HEK293 (cell line): ENCODE results near the gene CTRB1.

Experiments
- EGR2 ChIP-seq: fragments of 450-650 bp; formaldehyde crosslinking; IDR thresholded peaks from 2 replicates; pipeline ENCODE4 v1.5.1; 2016; ENCODE audit warnings: low read depth, missing biosample characterization, missing genetic modification characterization
- KLF1 ChIP-seq: fragments of 450-650 bp; formaldehyde crosslinking; IDR thresholded peaks from 2 replicates; pipeline ENCODE4 v1.5.1; 2016; ENCODE audit warnings: missing biosample characterization, missing genetic modification characterization
- MYNN ChIP-seq: fragments of 450-650 bp; formaldehyde crosslinking; IDR thresholded peaks from 2 replicates; pipeline ENCODE4 v1.5.1; 2016; ENCODE audit warnings: missing biosample characterization, missing genetic modification characterization, borderline replicate concordance
- MZF1 ChIP-seq: fragments of 450-650 bp; formaldehyde crosslinking; IDR thresholded peaks from 2 replicates; pipeline ENCODE4 v1.5.1; 2017; ENCODE audit warnings: missing biosample characterization, missing genetic modification characterization, borderline replicate concordance
- OSR2 ChIP-seq: fragments of 450-650 bp; formaldehyde crosslinking; IDR thresholded peaks from 2 replicates; pipeline ENCODE4 v1.5.1; 2016; ENCODE audit warnings: missing biosample characterization, missing genetic modification characterization
- PRDM10 ChIP-seq: fragments of 450-650 bp; formaldehyde crosslinking; IDR thresholded peaks from 2 replicates; pipeline ENCODE4 v1.5.1; 2016; ENCODE audit warnings: missing biosample characterization, missing genetic modification characterization
- SCRT1 ChIP-seq: fragments of 450-650 bp; formaldehyde crosslinking; IDR thresholded peaks from 2 replicates; pipeline ENCODE4 v1.5.1; 2016; ENCODE audit warnings: missing biosample characterization, missing genetic modification characterization, borderline replicate concordance
- SETDB1 ChIP-seq: IDR thresholded peaks from one replicate; pipeline ENCODE4 v1.6.1; 2017; ENCODE audit warnings: mild to moderate bottlenecking, low read length, moderate library complexity, mixed read lengths; ENCODE audit not compliant: insufficient read length
- TCF7L2 ChIP-seq: IDR thresholded peaks from 2 replicates; pipeline ENCODE4 v1.6.1; 2011; ENCODE audit warnings: low read depth, mild to moderate bottlenecking, inconsistent platforms, low read length, moderate library complexity, borderline replicate concordance
- ZBTB20 ChIP-seq: fragments of 450-650 bp; formaldehyde crosslinking; IDR thresholded peaks from 2 replicates; pipeline ENCODE4 v1.5.1; 2016; ENCODE audit warnings: missing biosample characterization, missing genetic modification characterization
- ZBTB8A ChIP-seq: fragments of 450-650 bp; formaldehyde crosslinking; IDR thresholded peaks from 2 replicates; pipeline ENCODE4 v1.5.1; 2016; ENCODE audit warnings: missing biosample characterization, missing genetic modification characterization
- ZFP3 ChIP-seq: fragments of 450-650 bp; formaldehyde crosslinking; IDR thresholded peaks from 2 replicates; pipeline ENCODE4 v1.5.1; 2016; ENCODE audit warnings: low read depth, missing biosample characterization, missing genetic modification characterization
- ZNF114 ChIP-seq: fragments of 450-650 bp; formaldehyde crosslinking; IDR thresholded peaks from 2 replicates; pipeline ENCODE4 v1.5.0; 2017; ENCODE audit warnings: missing biosample characterization, missing genetic modification characterization
- ZNF132 ChIP-seq: fragments of 450-650 bp; formaldehyde crosslinking; IDR thresholded peaks from 2 replicates; pipeline ENCODE4 v1.5.1; 2017; ENCODE audit warnings: missing biosample characterization, missing genetic modification characterization, borderline replicate concordance
- ZNF175 ChIP-seq: fragments of 450-650 bp; formaldehyde crosslinking; IDR thresholded peaks from 2 replicates; pipeline ENCODE4 v1.5.1; 2016; ENCODE audit warnings: missing biosample characterization, missing genetic modification characterization
- ZNF184 ChIP-seq: fragments of 450-650 bp; IDR thresholded peaks from 2 replicates; pipeline ENCODE4 v1.5.1; 2018; ENCODE audit warnings: missing biosample characterization, mild to moderate bottlenecking, missing genetic modification characterization
- ZNF248 ChIP-seq: fragments of 450-650 bp; formaldehyde crosslinking; IDR thresholded peaks from 2 replicates; pipeline ENCODE4 v1.5.1; 2017; ENCODE audit warnings: missing biosample characterization, missing genetic modification characterization
- ZNF510 ChIP-seq: fragments of 450-650 bp; formaldehyde crosslinking; IDR thresholded peaks from 2 replicates; pipeline ENCODE4 v1.5.1; 2018; ENCODE audit warnings: mild to moderate bottlenecking, missing genetic modification characterization, missing biosample characterization; ENCODE audit not compliant: insufficient replicate concordance
- ZNF521 ChIP-seq: fragments of 450-650 bp; formaldehyde crosslinking; IDR thresholded peaks from 2 replicates; pipeline ENCODE4 v1.5.1; 2017; ENCODE audit warnings: missing biosample characterization, mild to moderate bottlenecking, missing genetic modification characterization
- ZNF530 ChIP-seq: fragments of 450-650 bp; formaldehyde crosslinking; IDR thresholded peaks from 2 replicates; pipeline ENCODE4 v1.5.1; 2016; ENCODE audit warnings: low read depth, missing biosample characterization, missing genetic modification characterization
- ZNF549 ChIP-seq: fragments of 450-650 bp; IDR thresholded peaks from 2 replicates; pipeline ENCODE4 v1.5.1; 2018; ENCODE audit warnings: missing biosample characterization, missing genetic modification characterization, mild to moderate bottlenecking, inconsistent platforms, moderate library complexity
- ZNF623 ChIP-seq: fragments of 450-650 bp; formaldehyde crosslinking; IDR thresholded peaks from 2 replicates; pipeline ENCODE4 v1.5.1; 2016; ENCODE audit warnings: missing biosample characterization, missing genetic modification characterization
- ZNF654 ChIP-seq: fragments of 450-650 bp; formaldehyde crosslinking; IDR thresholded peaks from 2 replicates; pipeline ENCODE4 v1.5.1; 2016; ENCODE audit warnings: low read depth, missing biosample characterization, missing genetic modification characterization
- ZNF707 ChIP-seq: fragments of 450-650 bp; formaldehyde crosslinking; IDR thresholded peaks from 2 replicates; pipeline ENCODE4 v1.5.1; 2016; ENCODE audit warnings: missing biosample characterization, missing genetic modification characterization
- ZNF747 ChIP-seq: fragments of 450-650 bp; formaldehyde crosslinking; IDR thresholded peaks from 2 replicates; pipeline ENCODE4 v1.5.1; 2016; ENCODE audit warnings: missing biosample characterization, missing genetic modification characterization
- ZSCAN23 ChIP-seq: fragments of 450-650 bp; formaldehyde crosslinking; IDR thresholded peaks from 2 replicates; pipeline ENCODE4 v1.5.1; 2016; ENCODE audit warnings: missing biosample characterization, missing genetic modification characterization
- TF ChIP-seq, protein P1 (sequence below): fragments of 450-650 bp; formaldehyde crosslinking; IDR thresholded peaks from 2 replicates; pipeline ENCODE4 v1.5.1; 2016; ENCODE audit warnings: missing biosample characterization, missing genetic modification characterization
- TF ChIP-seq, protein P2 (sequence below): fragments of 450-650 bp; formaldehyde crosslinking; IDR thresholded peaks from 2 replicates; pipeline ENCODE4 v1.5.1; 2016; ENCODE audit warnings: missing biosample characterization, missing genetic modification characterization
- TF ChIP-seq, protein P3 (sequence below): fragments of 450-650 bp; formaldehyde crosslinking; IDR thresholded peaks from 2 replicates; pipeline ENCODE4 v1.5.1; 2016; ENCODE audit warnings: missing biosample characterization, missing genetic modification characterization
- TF ChIP-seq, protein P4 (sequence below): fragments of 450-650 bp; formaldehyde crosslinking; IDR thresholded peaks from 2 replicates; pipeline ENCODE4 v1.5.1; 2016; ENCODE audit warnings: missing biosample characterization, missing genetic modification characterization

The CTRB1 gene

DNA sequence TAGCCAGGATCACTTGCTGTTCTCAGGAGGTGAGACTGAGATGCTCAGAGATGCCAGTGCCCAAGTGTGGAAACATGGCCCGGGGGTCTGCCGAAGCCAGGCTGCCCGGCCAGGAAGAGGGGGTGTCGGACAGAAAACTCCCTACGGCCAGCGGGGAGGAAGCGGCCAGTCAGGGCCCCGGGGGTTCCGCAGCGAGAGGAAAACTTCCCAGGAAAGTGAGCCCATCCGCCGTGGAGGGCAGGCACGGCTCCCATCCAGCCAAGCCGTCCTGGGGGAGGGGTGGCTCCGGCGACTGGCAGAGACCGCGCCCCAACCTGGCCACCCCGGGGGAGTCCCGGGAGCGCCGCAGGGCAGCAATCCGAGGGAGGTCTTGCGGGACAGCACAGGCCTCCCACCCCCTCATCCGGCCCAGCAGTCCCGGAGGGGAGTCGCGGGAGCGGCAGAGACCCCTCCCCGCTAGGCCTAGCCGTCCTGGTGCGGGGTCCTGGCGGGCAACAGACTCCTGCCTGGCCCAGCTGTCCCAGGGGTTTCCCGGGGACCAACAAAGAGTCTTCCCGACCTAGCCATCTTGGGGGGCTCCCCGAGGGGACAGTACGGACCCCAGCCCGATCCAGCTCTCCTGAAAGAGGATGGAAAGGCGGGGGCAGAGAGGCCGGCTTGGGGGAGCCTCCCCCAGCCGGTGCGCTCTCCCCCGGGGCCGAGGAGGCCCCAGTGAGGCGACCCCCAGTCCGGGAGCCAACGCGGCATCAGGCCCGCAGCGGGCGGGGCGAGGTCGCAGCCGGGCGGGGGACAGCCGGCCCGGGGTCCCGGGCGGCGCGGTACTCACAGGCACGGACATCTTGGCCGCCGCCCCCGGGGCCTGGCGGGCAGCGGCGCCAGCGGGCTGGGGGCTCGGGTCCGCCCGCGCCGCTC, 46.5 kb downstream of the CTRB1 start (continued):
- TF ChIP-seq KLF1 (tag by site-specific recombination) (peak; percentile 50), MYNN (no peak), ZNF248 (tag by site-specific recombination) (no peak), ZNF521 (no peak), SETDB1 (no peak), ZNF132 (tag by site-specific recombination) (no peak), ZFP3 (tag by site-specific recombination) (no peak), SCRT1 (tag by site-specific recombination) (no peak), ZNF175 (tag by site-specific recombination) (no peak), PRDM10 (tag by site-specific recombination) (peak; percentile 68), ZNF530 (no peak), MZF1 (tag by site-specific recombination) (no peak), ZNF654 (tag by site-specific recombination) (no peak), TCF7L2 (no peak), ZNF623 (tag by site-specific recombination) (no peak), ZNF707 (tag by site-specific recombination) (no peak), ZNF747 (tag by site-specific recombination) (no peak), ZBTB20 (tag by site-specific recombination) (0 out of 2 replicates have a peak, but pooled peaks have one; percentile 49), ZNF510 (tag by site-specific recombination) (no peak), EGR2 (no peak), ZNF184 (tag by site-specific recombination) (no peak), ZNF114 (no peak), ZNF549 (tag by site-specific recombination) (no peak), ZBTB8A (no peak), ZSCAN23 (tag by site-specific recombination) (no peak), OSR2 (tag by site-specific recombination) (no peak)
- TF ChIP-seq, protein P1, sequence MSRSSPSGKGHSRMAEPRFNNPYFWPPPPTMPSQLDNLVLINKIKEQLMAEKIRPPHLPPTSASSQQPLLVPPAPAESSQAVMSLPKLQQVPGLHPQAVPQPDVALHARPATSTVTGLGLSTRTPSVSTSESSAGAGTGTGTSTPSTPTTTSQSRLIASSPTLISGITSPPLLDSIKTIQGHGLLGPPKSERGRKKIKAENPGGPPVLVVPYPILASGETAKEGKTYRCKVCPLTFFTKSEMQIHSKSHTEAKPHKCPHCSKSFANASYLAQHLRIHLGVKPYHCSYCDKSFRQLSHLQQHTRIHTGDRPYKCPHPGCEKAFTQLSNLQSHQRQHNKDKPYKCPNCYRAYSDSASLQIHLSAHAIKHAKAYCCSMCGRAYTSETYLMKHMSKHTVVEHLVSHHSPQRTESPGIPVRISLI (tag by site-specific recombination): no peak
- TF ChIP-seq, protein P2, sequence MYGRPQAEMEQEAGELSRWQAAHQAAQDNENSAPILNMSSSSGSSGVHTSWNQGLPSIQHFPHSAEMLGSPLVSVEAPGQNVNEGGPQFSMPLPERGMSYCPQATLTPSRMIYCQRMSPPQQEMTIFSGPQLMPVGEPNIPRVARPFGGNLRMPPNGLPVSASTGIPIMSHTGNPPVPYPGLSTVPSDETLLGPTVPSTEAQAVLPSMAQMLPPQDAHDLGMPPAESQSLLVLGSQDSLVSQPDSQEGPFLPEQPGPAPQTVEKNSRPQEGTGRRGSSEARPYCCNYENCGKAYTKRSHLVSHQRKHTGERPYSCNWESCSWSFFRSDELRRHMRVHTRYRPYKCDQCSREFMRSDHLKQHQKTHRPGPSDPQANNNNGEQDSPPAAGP: no peak
- TF ChIP-seq, protein P3, sequence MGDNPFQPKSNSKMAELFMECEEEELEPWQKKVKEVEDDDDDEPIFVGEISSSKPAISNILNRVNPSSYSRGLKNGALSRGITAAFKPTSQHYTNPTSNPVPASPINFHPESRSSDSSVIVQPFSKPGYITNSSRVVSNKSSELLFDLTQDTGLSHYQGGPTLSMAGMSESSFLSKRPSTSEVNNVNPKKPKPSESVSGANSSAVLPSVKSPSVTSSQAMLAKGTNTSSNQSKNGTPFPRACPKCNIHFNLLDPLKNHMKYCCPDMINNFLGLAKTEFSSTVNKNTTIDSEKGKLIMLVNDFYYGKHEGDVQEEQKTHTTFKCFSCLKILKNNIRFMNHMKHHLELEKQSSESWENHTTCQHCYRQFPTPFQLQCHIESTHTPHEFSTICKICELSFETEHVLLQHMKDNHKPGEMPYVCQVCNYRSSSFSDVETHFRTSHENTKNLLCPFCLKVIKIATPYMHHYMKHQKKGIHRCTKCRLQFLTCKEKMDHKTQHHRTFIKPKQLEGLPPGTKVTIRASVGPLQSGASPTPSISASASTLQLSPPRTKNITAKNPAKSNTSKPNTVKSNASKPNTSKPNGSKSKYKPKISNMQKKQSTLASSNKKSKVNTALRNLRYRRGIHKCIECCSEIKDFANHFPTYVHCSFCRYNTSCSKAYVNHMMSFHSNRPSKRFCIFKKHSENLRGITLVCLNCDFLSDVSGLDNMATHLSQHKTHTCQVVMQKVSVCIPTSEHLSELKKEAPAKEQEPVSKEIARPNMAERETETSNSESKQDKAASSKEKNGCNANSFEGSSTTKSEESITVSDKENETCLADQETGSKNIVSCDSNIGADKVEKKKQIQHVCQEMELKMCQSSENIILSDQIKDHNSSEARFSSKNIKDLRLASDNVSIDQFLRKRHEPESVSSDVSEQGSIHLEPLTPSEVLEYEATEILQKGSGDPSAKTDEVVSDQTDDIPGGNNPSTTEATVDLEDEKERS (tag by site-specific recombination): no peak
- TF ChIP-seq, protein P4, sequence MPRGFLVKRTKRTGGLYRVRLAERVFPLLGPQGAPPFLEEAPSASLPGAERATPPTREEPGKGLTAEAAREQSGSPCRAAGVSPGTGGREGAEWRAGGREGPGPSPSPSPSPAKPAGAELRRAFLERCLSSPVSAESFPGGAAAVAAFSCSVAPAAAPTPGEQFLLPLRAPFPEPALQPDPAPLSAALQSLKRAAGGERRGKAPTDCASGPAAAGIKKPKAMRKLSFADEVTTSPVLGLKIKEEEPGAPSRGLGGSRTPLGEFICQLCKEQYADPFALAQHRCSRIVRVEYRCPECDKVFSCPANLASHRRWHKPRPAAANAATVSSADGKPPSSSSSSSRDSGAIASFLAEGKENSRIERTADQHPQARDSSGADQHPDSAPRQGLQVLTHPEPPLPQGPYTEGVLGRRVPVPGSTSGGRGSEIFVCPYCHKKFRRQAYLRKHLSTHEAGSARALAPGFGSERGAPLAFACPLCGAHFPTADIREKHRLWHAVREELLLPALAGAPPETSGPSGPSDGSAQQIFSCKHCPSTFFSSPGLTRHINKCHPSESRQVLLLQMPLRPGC: no peak
